CD4-positive, alpha-beta T cell treated with Interleukin-17A for 4 hours (primary cell): ENCODE data around the gene PHC2.

Source experiments
- DNase-seq: peaks from one replicate; pipeline ENCODE4 v3.0.0-alpha.2; 2020; ENCODE audit warnings: mixed read lengths

PHC2 gene

DNA sequence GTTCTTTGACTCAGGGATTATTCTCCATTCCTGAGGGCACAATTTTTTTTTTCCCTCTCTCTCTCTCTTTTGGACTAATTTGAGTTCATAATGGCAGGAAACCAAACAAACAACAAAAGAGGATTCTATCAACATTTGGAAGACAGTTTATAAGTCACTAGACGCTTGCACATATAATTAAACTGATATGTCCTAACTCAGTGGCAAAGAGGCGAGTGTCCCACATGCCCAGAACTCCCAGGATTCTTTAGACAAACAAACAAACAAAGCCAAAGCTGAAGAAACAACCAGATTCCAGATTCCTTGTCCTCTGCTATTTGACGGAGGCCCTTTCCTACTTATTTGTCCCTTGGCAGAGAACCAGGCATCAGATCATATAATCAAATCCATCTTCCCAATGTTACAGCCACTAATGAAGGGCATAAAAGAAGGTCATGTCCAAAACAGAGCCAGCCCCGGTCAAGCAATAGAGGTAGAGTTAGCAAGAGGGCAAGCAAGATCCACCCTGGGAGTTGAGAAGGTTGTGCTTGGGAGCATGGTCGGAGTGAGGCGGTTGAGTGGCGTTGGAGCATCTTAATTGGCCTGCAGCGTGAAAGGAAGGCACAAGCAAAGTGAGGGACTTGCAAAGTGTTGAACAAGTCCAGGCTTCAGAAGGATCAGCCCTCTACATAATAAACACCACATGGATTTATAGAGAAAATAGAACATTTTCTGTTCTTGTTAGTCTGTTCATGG lies 144.3 kb downstream of the PHC2 start:
- no peak for DNase-seq

DNA sequence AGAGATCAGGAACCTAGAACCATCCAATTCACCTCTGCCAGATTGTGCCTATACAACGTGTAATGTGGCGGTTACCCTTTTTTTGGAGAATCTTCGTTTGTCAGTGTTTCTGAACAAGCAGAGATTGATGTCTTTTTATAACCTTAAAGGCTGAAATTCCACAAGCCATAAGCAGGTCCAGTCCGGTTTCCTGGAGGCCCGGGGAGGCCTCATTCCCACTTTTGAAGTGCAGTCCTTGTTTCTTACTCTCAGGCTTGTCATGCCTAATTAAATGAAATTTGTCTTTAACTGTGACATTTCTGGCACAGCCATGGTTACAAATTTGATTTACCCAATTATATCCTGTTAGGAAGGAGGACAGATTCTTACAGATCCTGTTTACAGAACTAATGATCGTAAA lies 146.8 kb downstream of the PHC2 start:
- DNase-seq = no peak

DNA sequence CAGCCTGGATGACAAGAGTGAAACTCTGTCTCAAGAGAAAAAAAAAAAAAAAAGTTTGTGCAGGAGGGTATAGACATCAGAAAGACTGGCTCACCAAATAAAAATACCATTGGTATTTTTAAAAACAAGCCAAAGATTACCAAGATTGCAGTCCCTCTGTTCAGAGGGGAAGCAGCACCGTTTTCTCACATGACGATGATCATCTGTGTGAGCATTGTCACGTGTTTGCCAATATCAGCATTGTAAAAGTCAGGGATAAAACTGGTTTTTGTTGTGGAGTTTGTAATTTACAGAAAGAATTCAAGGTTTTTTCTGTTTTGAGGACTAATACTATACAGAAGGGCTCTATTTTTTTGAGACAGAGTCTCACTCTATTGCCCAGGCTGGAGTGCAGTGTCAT lies 148.1 kb downstream of the PHC2 start:
- no peak for DNase-seq

DNA sequence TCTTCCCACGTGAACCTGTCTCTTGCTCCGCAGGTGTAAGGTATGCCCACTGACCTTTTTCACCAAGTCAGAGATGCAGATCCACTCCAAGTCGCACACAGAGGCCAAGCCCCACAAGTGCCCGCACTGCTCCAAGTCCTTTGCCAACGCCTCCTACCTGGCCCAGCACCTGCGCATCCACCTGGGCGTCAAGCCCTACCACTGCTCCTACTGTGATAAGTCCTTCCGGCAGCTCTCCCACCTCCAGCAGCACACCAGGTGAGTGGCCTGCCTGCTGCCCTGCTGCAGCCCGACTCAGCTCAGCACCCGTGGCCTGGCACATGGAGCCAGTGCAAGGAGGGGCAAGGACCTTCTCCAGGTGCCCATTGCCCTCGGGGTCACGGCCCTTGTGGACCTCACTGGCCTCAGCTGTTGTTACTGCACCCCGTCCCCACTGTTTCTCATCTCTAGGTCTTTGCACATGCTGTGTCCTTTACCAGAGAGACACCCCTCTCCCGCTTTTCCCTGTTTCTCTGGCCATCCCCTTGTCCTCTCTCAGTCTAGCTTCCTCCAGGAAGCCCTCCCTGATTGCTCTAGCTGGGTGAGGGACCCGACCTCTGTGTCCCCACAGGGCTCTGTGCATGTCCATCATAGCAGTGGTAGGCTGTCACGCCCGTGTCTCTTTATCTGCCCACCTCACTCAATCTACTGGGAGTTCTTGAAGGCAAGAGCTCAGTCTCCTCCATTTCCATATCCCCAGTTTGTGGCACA lies 149.2 kb downstream of the PHC2 start:
- DNase-seq = no peak

DNA sequence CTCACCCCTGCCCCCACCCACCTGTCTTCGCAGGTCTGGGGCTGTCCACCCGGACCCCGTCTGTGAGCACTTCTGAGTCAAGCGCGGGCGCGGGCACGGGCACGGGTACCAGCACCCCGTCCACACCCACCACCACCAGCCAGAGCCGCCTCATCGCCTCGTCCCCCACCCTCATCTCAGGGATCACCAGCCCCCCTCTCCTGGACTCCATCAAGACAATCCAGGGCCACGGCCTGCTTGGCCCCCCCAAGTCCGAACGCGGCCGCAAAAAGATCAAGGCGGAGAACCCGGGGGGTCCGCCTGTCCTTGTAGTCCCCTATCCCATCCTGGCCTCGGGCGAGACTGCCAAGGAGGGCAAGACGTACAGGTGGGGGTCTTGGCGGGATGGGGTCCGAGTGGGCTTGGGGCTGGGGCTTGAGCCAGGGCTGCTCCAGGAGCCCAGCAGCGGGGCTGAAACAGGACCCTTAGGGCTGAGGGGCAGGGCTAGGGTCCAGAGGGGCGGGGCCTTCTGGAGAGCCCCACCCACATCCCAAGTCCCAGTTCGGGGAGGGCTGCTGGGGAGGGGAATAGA lies 150.7 kb downstream of the PHC2 start:
- DNase-seq = no peak

DNA sequence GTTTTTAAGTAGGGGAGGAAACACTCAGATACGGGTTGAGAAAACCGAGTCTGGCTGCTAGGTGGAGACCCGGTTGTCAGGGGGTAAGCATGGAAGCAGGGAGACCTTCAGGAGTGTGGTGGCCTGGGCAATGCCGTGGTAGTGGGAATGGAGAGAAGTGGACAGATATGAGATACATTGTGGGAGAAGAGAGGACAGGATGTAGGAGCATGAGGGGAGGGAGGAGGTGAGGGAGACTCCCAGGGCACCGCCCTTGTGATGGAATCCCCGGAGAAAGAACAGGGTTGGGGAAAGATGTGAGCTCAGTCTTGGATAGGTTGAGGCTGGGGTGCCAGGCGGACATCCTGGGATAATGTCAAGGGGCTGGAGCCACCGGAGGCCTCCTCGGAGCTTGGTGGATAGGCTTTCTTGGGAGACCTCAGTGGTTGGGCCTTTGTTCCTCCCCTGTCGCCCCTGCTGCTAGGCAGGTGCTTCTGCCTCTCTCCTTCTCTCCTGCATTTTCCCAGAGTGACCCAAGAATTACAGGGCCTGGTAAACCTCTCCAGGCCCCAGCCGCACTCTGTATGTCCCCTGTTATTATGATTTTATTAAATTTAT lies 153.3 kb downstream of the PHC2 start:
- DNase-seq = no peak

DNA sequence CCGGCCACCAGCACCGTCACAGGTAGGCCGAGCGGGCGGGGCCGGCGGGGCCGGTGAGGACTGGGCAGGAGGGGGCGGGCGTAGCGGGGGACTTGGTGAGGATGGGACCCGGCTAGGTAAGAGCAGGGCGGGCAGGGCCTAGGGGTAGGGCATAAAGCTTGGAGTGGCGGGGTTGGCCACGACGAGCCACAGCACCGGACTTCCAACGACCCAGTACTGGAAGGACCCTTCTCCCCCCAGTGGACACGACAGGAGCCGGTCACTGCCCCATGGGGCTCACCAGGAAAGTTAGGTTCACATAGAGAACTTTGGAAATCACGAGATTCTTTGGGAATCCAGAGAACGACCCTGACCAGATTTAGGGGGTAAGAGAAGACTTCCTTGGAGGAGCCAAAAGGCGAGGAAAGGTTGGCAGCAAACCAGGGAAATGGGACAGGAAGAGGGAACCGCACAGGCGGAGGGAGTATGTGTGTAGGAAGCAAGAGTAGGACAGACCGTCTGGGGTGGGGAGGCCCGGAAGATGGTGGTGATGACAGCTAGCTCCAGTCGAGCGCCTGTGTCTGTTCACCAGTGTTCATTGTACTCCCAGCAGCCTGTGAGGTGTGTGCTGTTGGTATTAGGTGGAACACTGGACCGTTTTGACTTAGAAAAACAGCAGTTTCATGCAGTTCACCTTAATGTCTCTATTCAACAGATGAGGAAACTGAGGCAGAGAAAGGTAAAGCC lies 154.2 kb downstream of the PHC2 start:
- no peak for DNase-seq

DNA sequence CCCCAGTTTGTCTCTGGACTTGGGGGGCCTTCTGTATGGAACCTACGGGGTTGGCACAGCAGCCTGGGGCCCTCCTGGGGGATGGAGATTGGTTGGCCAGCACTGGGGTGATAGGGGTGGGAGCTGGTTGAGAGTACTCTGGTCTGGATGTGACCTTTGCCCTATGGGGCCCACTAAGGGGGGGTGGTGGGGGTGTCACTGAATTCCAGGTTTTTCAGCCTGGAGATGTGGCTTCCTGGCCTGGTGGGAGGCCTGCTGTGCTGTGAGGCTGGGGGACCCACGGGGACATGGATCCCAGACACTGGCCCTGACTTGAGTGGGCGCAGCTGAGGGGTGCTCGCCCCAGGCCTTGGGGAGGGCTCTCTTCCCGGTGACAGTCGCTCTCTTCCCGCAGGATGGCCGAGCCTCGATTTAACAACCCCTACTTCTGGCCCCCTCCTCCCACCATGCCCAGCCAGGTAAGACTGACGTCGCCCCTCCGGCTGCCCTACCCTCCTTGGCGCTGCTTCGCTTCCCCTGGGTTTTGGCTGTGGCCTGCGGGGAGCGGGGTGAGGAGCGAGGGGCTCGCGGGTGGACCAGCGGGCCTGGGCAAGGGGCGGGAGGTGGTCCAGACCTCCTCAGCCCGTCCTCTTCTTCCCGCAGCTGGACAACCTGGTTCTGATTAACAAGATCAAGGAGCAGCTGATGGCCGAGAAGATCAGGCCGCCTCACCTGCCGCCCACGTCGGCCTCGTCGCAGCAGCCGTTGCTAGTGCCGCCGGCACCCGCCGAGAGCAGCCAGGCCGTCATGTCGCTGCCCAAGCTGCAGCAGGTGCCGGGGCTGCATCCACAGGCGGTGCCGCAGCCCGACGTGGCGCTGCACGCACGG lies 155.0 kb downstream of the PHC2 start:
- DNase-seq = no peak

DNA sequence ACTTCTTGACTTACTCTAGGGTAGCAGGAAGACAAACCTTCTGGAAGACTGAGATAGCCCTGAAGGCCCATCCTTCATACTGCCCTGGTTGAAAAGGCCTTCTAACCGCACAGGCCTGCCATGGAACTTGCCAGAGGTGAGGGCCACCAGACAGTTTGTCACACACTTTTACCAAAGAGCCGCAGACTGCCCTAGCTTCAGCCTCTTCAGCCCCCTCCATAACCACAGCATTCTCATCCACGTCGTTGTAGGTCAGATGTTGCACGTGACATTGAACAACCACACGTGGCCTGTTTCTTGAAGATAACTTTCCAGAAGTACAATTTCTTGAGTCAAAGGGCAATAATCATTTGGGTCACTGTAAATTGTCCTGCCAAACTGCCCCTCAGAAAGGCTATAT lies 155.7 kb downstream of the PHC2 start:
- no peak for DNase-seq

DNA sequence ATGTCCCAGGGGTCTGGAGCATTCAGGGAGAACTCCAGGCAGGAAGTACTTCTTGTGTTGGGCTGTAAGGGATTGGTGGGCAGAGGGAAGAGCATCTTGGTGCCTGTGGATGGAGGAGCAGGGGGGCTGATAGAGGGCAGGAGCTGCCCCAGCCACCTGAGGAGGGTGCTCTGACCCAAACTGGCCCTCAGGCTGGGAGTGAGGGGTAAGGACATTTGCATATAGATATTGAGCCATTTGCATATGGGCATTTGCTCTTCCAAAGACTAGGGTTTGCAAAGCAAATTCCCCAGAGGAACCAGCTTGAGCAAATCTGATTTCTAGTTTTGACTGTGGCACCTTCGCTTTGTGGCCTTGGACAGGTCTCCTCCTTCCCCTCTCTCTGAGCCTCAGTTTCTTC lies 156.4 kb downstream of the PHC2 start:
- no peak for DNase-seq

DNA sequence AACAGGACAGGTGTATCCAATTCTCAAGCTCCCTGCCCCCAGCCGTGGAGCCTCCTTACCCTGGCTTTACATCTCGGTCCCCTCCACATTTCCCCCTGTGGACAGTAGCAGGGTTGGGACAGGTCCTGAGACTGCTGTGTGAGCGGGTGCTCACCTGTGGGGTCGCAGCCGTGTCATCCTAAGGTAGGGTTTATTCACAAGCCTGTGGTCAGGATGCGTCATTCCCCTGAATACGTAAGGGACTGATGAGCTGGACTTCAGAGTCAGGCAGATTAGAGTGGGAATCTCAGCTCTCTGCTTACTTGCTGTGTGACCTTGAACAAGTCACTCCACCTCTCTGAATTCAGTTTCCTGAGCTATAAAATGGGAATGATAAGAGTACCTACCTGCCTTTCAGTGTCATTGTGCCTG lies 156.9 kb downstream of the PHC2 start:
- no peak for DNase-seq
